NK-92 (cell line): ENCODE data around the gene H6PD.

ENCODE experiments used
- DNase-seq: peaks from one replicate; lab custom pipeline; 2025; ENCODE audit not compliant: unreplicated experiment; lab: John Stamatoyannopoulos, UW

H6PD gene

GRCh38 chr1:9204156-9204720 is 30.3 kb upstream of the H6PD start:
- no peak for DNase-seq

- DNase-seq: no peak
Observed at GRCh38 chr1:9207086-9207485, 27.5 kb upstream of the H6PD start.

GRCh38 chr1:9207715-9208114 is 26.9 kb upstream of the H6PD start:
- DNase-seq: no peak

- DNase-seq: no peak
Observed at GRCh38 chr1:9211291-9211811, 23.2 kb upstream of the H6PD start.

- no peak for DNase-seq
Observed at GRCh38 chr1:9212735-9213134, 21.8 kb upstream of the H6PD start.

- no peak for DNase-seq
Observed at GRCh38 chr1:9213956-9214355, 20.6 kb upstream of the H6PD start.

- no peak for DNase-seq
Observed at GRCh38 chr1:9218917-9219316, 15.7 kb upstream of the H6PD start.

GRCh38 chr1:9222846-9223625 is 11.5 kb upstream of the H6PD start:
- no peak for DNase-seq

GRCh38 chr1:9224664-9225410 is 9.7 kb upstream of the H6PD start:
- DNase-seq: no peak

- DNase-seq: no peak
Observed at GRCh38 chr1:9225411-9225785, 9.2 kb upstream of the H6PD start.

- no peak for DNase-seq
Observed at GRCh38 chr1:9228609-9229008, 6.0 kb upstream of the H6PD start.

- no peak for DNase-seq
Observed at GRCh38 chr1:9229549-9229948, 5.0 kb upstream of the H6PD start.

GRCh38 chr1:9230869-9231533 is 3.6 kb upstream of the H6PD start:
- DNase-seq: no peak

GRCh38 chr1:9231648-9232332 is 2.8 kb upstream of the H6PD start:
- no peak for DNase-seq

- no peak for DNase-seq
Observed at GRCh38 chr1:9233241-9233941, 1.2 kb upstream of the H6PD start.

- no peak for DNase-seq
Observed at GRCh38 chr1:9233942-9234222, 692 bp upstream of the H6PD start.

GRCh38 chr1:9235096-9235459 is 504 bp downstream of the H6PD start:
- DNase-seq: no peak

GRCh38 chr1:9235560-9235959 is 986 bp downstream of the H6PD start:
- no peak for DNase-seq

- no peak for DNase-seq
Observed at GRCh38 chr1:9238134-9238533, 3.6 kb downstream of the H6PD start.

GRCh38 chr1:9238550-9238949 is 4.0 kb downstream of the H6PD start:
- no peak for DNase-seq
